Peyer's patch (tissue), 4 donors: ENCODE measurements around the gene LCTL.
"Not testable (repeated sequence)": the region's sequence is repeated elsewhere in the genome, so short reads cannot be mapped to it uniquely, and the experiment has no call there.

ENCODE experiments used
- CTCF ChIP-seq, 6 experiments: fragments of 450-650 bp in 4 of 6; fragments of 200-600 bp in 2 of 6; sonication (generic) in 1 of 6; IDR thresholded peaks; one replicate each; pipeline ENCODE4 v1.5.1; 2017 to 2019; ENCODE audit warnings: antibody characterized with exemption in 6 of 6, mild to moderate bottlenecking in 3 of 6, moderate library complexity in 1 of 6
- POLR2A ChIP-seq, 2 donors: fragments of 450-650 bp; IDR thresholded peaks; one replicate each; pipeline ENCODE4 v1.5.1; 2017; ENCODE audit warnings: antibody characterized with exemption in 2 of 2, mild to moderate bottlenecking in 2 of 2, moderate library complexity in 2 of 2

GRCh38 chr15:66503041-66503648, 62.7 kb downstream of the LCTL start:
- not testable (repeated sequence) for TF ChIP-seq POLR2A, CTCF (IDR thresholded peaks at IDR 0.05)
